NOMO-1 (cell line): ENCODE data around the gene SLC38A7.
A peak's percentile ranks its signal among the peaks of the same experiment; 100 is the strongest.
"Not testable (repeated sequence)": the region's sequence is repeated elsewhere in the genome, so short reads cannot be mapped to it uniquely, and the experiment has no call there.

Source experiments
- DNase-seq, 2 experiments: peaks; one replicate each; lab custom pipeline; 2025; ENCODE audit not compliant: unreplicated experiment in 2 of 2; lab: John Stamatoyannopoulos, UW

SLC38A7 gene

GRCh38 chr16:58684354-58685083 is at the start of gene SLC38A7:
Gene SLC38A7, minus strand, starts transcription at chr16:58684770. Its CDS starts 4,644 bp downstream, at chr16:58680126.
- DNase-seq = peak; percentile 40 to 42

- peak; percentile 84 to 87 for DNase-seq
Measured at GRCh38 chr16:58733671-58734458, 49.3 kb upstream of the SLC38A7 start, which contains the start of gene GOT2. Gene GOT2, minus strand, starts transcription at chr16:58734316. Its CDS starts 88 bp downstream, at chr16:58734228.

- DNase-seq = peak; percentile 3 to 26
Measured at GRCh38 chr16:58733248-58733670, 48.7 kb upstream of the SLC38A7 start.

GRCh38 chr16:58732545-58733247 is 48.1 kb upstream of the SLC38A7 start:
- no peak for DNase-seq

GRCh38 chr16:58730724-58731370 is 46.3 kb upstream of the SLC38A7 start:
- no peak for DNase-seq

- no peak for DNase-seq
Measured at GRCh38 chr16:58727796-58728568, 43.4 kb upstream of the SLC38A7 start.

- DNase-seq = no peak
Measured at GRCh38 chr16:58727028-58727781, 42.6 kb upstream of the SLC38A7 start.

- no peak for DNase-seq
Measured at GRCh38 chr16:58723109-58723508, 38.5 kb upstream of the SLC38A7 start.

- no peak for DNase-seq
Measured at GRCh38 chr16:58717994-58718393, 33.4 kb upstream of the SLC38A7 start.

- no peak for DNase-seq
Measured at GRCh38 chr16:58716468-58716867, 31.9 kb upstream of the SLC38A7 start.

GRCh38 chr16:58713742-58714141 is 29.2 kb upstream of the SLC38A7 start:
- DNase-seq = no peak

- DNase-seq = no peak
Measured at GRCh38 chr16:58709333-58709732, 24.8 kb upstream of the SLC38A7 start.

GRCh38 chr16:58699151-58699550 is 14.6 kb upstream of the SLC38A7 start:
- peak; percentile 68 to 94 for DNase-seq

- DNase-seq = no peak
Measured at GRCh38 chr16:58695368-58695767, 10.8 kb upstream of the SLC38A7 start.

- no peak for DNase-seq
Measured at GRCh38 chr16:58692450-58692849, 7.9 kb upstream of the SLC38A7 start.

- DNase-seq = not testable (repeated sequence)
Measured at GRCh38 chr16:58686985-58687706, 2.6 kb upstream of the SLC38A7 start.

- no peak for DNase-seq
Measured at GRCh38 chr16:58685084-58685449, 497 bp upstream of the SLC38A7 start.

- DNase-seq = peak in 1 of 2 experiments; percentile 5
Measured at GRCh38 chr16:58684001-58684353, 593 bp downstream of the SLC38A7 start.

GRCh38 chr16:58679763-58680162 is 4.8 kb downstream of the SLC38A7 start:
- no peak for DNase-seq
